IMR-90 (cell line): ENCODE data around the gene INTS14.

Experiments
- BHLHE40 ChIP-seq: fragments of 150-350 bp; IDR thresholded peaks from 2 replicates; pipeline ENCODE4 v1.6.1; 2016; ENCODE audit warnings: mild to moderate bottlenecking, low read depth, low read length
- CEBPB ChIP-seq: IDR thresholded peaks from 2 replicates; pipeline ENCODE4 v1.6.1; 2012; ENCODE audit warnings: low read depth, low read length, improper control_type of control experiment
- CHD1 ChIP-seq: IDR thresholded peaks from 2 replicates; pipeline ENCODE4 v1.6.1; 2012; ENCODE audit warnings: low read depth, low read length, improper control_type of control experiment
- CTCF ChIP-seq: conservative IDR thresholded peaks from 2 replicates; pipeline ENCODE4 v1.5.1; 2012; ENCODE audit warnings: mild to moderate bottlenecking, low read depth, low read length, improper control_type of control experiment
- FOS ChIP-seq: fragments of 150-350 bp; IDR thresholded peaks from 2 replicates; pipeline ENCODE4 v1.6.1; 2016; ENCODE audit warnings: low read depth, low read length
- MAZ ChIP-seq: IDR thresholded peaks from 2 replicates; pipeline ENCODE4 v1.6.1; 2012; ENCODE audit warnings: low read depth, mild to moderate bottlenecking, low read length, improper control_type of control experiment, moderate library complexity, borderline replicate concordance
- POLR2A ChIP-seq: IDR thresholded peaks from 2 replicates; pipeline ENCODE4 v1.6.1; 2012; ENCODE audit warnings: mild to moderate bottlenecking, low read depth, low read length
- RAD21 ChIP-seq: IDR thresholded peaks from 2 replicates; pipeline ENCODE4 v1.6.1; 2012; ENCODE audit warnings: low read length, improper control_type of control experiment
- RFX5 ChIP-seq: IDR thresholded peaks from 2 replicates; pipeline ENCODE4 v1.8.0; 2012; ENCODE audit warnings: low read depth, mild to moderate bottlenecking, low read length, moderate library complexity
- USF2 ChIP-seq: fragments of 150-350 bp; IDR thresholded peaks from 2 replicates; pipeline ENCODE4 v1.6.1; 2017; ENCODE audit warnings: mild to moderate bottlenecking, antibody characterized with exemption, low read length, low read depth

- TF ChIP-seq CHD1, result no peak
- no peak for TF ChIP-seq RFX5
- no peak for TF ChIP-seq CTCF
- TF ChIP-seq POLR2A, result no peak
- TF ChIP-seq BHLHE40, result no peak
- no peak for TF ChIP-seq USF2
- TF ChIP-seq CEBPB, result no peak
- no peak for TF ChIP-seq RAD21
- no peak for TF ChIP-seq MAZ
- no peak for TF ChIP-seq FOS
Observed at GRCh38 chr15:65611888-65612615, 1.1 kb upstream of the INTS14 start.
